Nephron progenitor cell (in vitro differentiated cells): Measurements from ENCODE around the gene RAB26.

Experiments
- DNase-seq: peaks from one replicate; pipeline ENCODE4 v3.0.0; 2021
- H3K27ac Mint-ChIP-seq: 2 replicates; pipeline ENCODE4 v1.8.0; 2021; ENCODE audit warnings: mild to moderate bottlenecking, moderate library complexity, mixed read lengths
- H3K27me3 Mint-ChIP-seq: 2 replicates; pipeline ENCODE4 v1.8.0; 2021; ENCODE audit warnings: mild to moderate bottlenecking, low read depth, mixed read lengths; ENCODE audit not compliant: poor library complexity
- H3K36me3 Mint-ChIP-seq: 2 replicates; pipeline ENCODE4 v1.8.0; 2021; ENCODE audit warnings: low read depth, mixed read lengths
- H3K4me1 Mint-ChIP-seq: 2 replicates; pipeline ENCODE4 v1.8.0; 2021; ENCODE audit warnings: mixed read lengths
- H3K4me3 Mint-ChIP-seq: 2 replicates; pipeline ENCODE4 v1.8.0; 2021; ENCODE audit warnings: mild to moderate bottlenecking, moderate library complexity, mixed read lengths
- H3K9me3 Mint-ChIP-seq: 2 replicates; pipeline ENCODE4 v1.8.0; 2021; ENCODE audit warnings: mild to moderate bottlenecking, moderate library complexity, mixed read lengths
- TF ChIP-seq, protein P1 (sequence below): fragments of 200-600 bp; sonication (generic); IDR thresholded peaks from 2 replicates; pipeline ENCODE4 v1.5.0; 2021; ENCODE audit warnings: antibody characterized with exemption

Gene RAB26

DNA sequence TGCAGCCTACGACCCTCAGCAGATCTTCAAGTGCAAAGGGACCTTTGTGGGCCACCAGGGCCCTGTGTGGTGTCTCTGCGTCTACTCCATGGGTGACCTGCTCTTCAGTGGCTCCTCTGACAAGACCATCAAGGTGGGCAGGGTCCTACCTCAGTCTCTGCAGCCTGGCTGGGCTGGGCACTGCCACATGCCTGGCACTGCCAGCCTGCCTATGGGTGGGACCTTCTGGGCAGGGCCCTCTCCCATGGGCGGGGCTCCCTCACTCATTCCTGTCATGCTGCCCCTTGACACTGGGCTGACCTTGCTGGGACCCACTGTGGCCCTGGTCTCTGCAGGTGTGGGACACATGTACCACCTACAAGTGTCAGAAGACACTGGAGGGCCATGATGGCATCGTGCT is 25.5 kb downstream of the RAB26 start:
- TF ChIP-seq, protein P1, sequence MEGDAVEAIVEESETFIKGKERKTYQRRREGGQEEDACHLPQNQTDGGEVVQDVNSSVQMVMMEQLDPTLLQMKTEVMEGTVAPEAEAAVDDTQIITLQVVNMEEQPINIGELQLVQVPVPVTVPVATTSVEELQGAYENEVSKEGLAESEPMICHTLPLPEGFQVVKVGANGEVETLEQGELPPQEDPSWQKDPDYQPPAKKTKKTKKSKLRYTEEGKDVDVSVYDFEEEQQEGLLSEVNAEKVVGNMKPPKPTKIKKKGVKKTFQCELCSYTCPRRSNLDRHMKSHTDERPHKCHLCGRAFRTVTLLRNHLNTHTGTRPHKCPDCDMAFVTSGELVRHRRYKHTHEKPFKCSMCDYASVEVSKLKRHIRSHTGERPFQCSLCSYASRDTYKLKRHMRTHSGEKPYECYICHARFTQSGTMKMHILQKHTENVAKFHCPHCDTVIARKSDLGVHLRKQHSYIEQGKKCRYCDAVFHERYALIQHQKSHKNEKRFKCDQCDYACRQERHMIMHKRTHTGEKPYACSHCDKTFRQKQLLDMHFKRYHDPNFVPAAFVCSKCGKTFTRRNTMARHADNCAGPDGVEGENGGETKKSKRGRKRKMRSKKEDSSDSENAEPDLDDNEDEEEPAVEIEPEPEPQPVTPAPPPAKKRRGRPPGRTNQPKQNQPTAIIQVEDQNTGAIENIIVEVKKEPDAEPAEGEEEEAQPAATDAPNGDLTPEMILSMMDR, result no peak
- Mint-ChIP-seq H3K9me3 (no peaks in the 10 kb centered on the region), H3K27me3 (no peaks in the 10 kb centered on the region), H3K36me3 (peaks cover 14% of the 10 kb centered on the region), H3K4me3 (no peak overlapping the region), H3K27ac (no peak overlapping the region), H3K4me1 (no peaks in the 10 kb centered on the region)
- no peak for DNase-seq

GRCh38 chr16:2174396-2175131 is 26.1 kb downstream of the RAB26 start:
- Mint-ChIP-seq H3K27me3 (no peaks in the 10 kb centered on the region), H3K4me1 (no peaks in the 10 kb centered on the region), H3K9me3 (no peaks in the 10 kb centered on the region), H3K27ac (no peak overlapping the region), H3K4me3 (no peak overlapping the region), H3K36me3 (peaks cover 14% of the 10 kb centered on the region)
- TF ChIP-seq, protein P1, result no peak
- DNase-seq, result no peak

GRCh38 chr16:2175454-2175853 is 27.0 kb downstream of the RAB26 start:
- no peaks in the 10 kb centered on the region for H3K27me3 Mint-ChIP-seq
- H3K36me3 Mint-ChIP-seq, result peaks cover 14% of the 10 kb centered on the region
- no peak overlapping the region for H3K4me3 Mint-ChIP-seq
- no peak overlapping the region for H3K27ac Mint-ChIP-seq
- H3K9me3 Mint-ChIP-seq, result no peaks in the 10 kb centered on the region
- no peak for DNase-seq
- no peaks in the 10 kb centered on the region for H3K4me1 Mint-ChIP-seq
- TF ChIP-seq, protein P1, result no peak

DNA sequence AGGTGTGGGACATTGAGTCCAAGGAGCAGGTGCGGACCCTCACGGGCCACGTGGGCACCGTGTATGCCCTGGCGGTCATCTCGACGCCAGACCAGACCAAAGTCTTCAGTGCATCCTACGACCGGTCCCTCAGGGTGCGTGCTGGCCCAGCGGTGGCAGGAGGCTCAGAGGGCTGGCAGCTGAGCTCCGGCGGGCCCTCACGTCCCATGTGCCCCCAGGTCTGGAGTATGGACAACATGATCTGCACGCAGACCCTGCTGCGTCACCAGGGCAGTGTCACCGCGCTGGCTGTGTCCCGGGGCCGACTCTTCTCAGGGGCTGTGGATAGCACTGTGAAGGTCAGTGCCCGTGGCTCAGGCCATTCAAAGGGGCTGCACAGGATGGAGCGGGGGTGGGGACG is 27.6 kb downstream of the RAB26 start:
- H3K4me3 Mint-ChIP-seq, result no peak overlapping the region
- no peaks in the 10 kb centered on the region for H3K4me1 Mint-ChIP-seq
- H3K9me3 Mint-ChIP-seq, result no peaks in the 10 kb centered on the region
- H3K36me3 Mint-ChIP-seq, result peaks cover 14% of the 10 kb centered on the region
- no peak overlapping the region for H3K27ac Mint-ChIP-seq
- DNase-seq, result no peak
- TF ChIP-seq, protein P1, result no peak
- H3K27me3 Mint-ChIP-seq, result peaks cover under 1% of the 10 kb centered on the region

GRCh38 chr16:2177101-2177500 is 28.7 kb downstream of the RAB26 start:
- Mint-ChIP-seq H3K9me3 (no peaks in the 10 kb centered on the region), H3K27ac (no peak overlapping the region), H3K4me3 (no peak overlapping the region), H3K4me1 (no peaks in the 10 kb centered on the region), H3K36me3 (peaks cover 19% of the 10 kb centered on the region), H3K27me3 (peaks cover 3% of the 10 kb centered on the region)
- no peak for DNase-seq
- TF ChIP-seq, protein P1, result no peak

DNA sequence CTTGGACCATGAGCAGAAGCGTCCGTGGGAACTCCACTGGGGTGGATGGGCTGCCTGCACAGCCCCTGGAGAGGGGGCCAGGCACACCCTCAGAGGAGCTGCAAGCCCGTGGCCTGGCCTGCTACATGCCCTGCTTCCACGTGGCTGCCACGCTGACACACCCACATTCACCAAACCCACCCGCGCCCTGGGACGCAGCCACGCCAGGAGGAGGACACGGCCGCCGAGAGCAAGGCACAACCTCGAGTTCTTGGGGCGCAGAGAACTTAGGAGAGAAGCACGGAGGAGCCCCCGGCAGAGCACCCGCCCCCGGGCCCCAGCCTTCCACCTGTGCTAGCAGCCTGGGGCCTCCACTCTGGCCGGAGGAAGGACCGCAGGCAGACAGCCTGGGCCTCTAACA is 29.1 kb downstream of the RAB26 start:
- Mint-ChIP-seq H3K9me3 (no peaks in the 10 kb centered on the region), H3K36me3 (peaks cover 23% of the 10 kb centered on the region), H3K4me3 (no peak overlapping the region), H3K27ac (no peak overlapping the region), H3K4me1 (no peaks in the 10 kb centered on the region), H3K27me3 (peaks cover 3% of the 10 kb centered on the region)
- TF ChIP-seq, protein P1, result no peak
- DNase-seq, result no peak
